Measurements from ENCODE around the gene ALDH4A1.

ALDH4A1 gene

GRCh38 chr1:18902523-18903290, at the start of gene ALDH4A1:
Gene ALDH4A1 (minus strand): TSS chr1:18902555. CDS start chr1:18902523, 32 bp downstream.
- peak; percentile 87 to 91 for DNase-seq

GRCh38 chr1:18951818-18952391, 49.5 kb upstream of the ALDH4A1 start:
- DNase-seq, result peak; percentile 49 to 54

- DNase-seq, result no peak
Observed at GRCh38 chr1:18951416-18951815, 49.1 kb upstream of the ALDH4A1 start.

- no peak for DNase-seq
Observed at GRCh38 chr1:18950401-18951026, 48.2 kb upstream of the ALDH4A1 start.

GRCh38 chr1:18949686-18950400, 47.5 kb upstream of the ALDH4A1 start:
- DNase-seq, result no peak

GRCh38 chr1:18948913-18949685, 46.7 kb upstream of the ALDH4A1 start:
- no peak for DNase-seq

GRCh38 chr1:18948048-18948912, 45.9 kb upstream of the ALDH4A1 start:
- DNase-seq, result peak; percentile 66 to 71

GRCh38 chr1:18947570-18947969, 45.2 kb upstream of the ALDH4A1 start:
- no peak for DNase-seq

- DNase-seq, result no peak
Observed at GRCh38 chr1:18946550-18947381, 44.4 kb upstream of the ALDH4A1 start.

GRCh38 chr1:18945401-18945849, 43.1 kb upstream of the ALDH4A1 start:
- no peak for DNase-seq

- no peak for DNase-seq
Observed at GRCh38 chr1:18944810-18945209, 42.5 kb upstream of the ALDH4A1 start.

GRCh38 chr1:18943914-18944572, 41.7 kb upstream of the ALDH4A1 start:
- DNase-seq, result no peak

GRCh38 chr1:18943162-18943561, 40.8 kb upstream of the ALDH4A1 start:
- DNase-seq, result no peak

- no peak for DNase-seq
Observed at GRCh38 chr1:18942340-18942739, 40.0 kb upstream of the ALDH4A1 start.

- no peak for DNase-seq
Observed at GRCh38 chr1:18941221-18942141, 39.1 kb upstream of the ALDH4A1 start.

- no peak for DNase-seq
Observed at GRCh38 chr1:18940303-18941020, 38.1 kb upstream of the ALDH4A1 start.

GRCh38 chr1:18939398-18940302, 37.3 kb upstream of the ALDH4A1 start:
- DNase-seq, result no peak

Data from activated CD4-positive, alpha-beta T cell treated with anti-CD3 and anti-CD28 coated beads, Interleukin-2, amount 50 U/mL, for 4 hours (primary cell).